ENCODE results near the gene TBL1XR1. TPM values are rescaled to one million over a fixed set of nuclear protein-coding genes. Genes with fewer than 3 reads are reported as not detected.

The TBL1XR1 gene
- total RNA-seq, 4 donors from 2014 or later = 55.6 to 281 (median 102) TPM

GRCh38 chr3:177058648-177059047, 138.6 kb downstream of the TBL1XR1 start:
- no peak for TF ChIP-seq POLR2A (IDR thresholded peaks at IDR 0.05)
- TF ChIP-seq CTCF (IDR thresholded peaks at IDR 0.05) = no peak
- H3K36me3 ChIP-seq = no peaks in the 10 kb centered on the region
- intact Hi-C loops (cut with DNase I; ENCODE audit: low total_unique reads) = no loop called here
- H3K9me3 ChIP-seq = no peaks in the 10 kb centered on the region
- H3K4me1 ChIP-seq = peaks cover 0 to 6% of the 10 kb centered on the region in 2 donors
- no peak for DNase-seq
- H3K27ac ChIP-seq = no peak overlapping the region
- no peak overlapping the region for H3K4me3 ChIP-seq
- no peaks in the 10 kb centered on the region for H3K27me3 ChIP-seq

GRCh38 chr3:177057768-177058167, 139.5 kb downstream of the TBL1XR1 start:
- Histone ChIP-seq H3K9me3 (no peaks in the 10 kb centered on the region), H3K27me3 (no peaks in the 10 kb centered on the region), H3K36me3 (no peaks in the 10 kb centered on the region), H3K4me3 (no peak overlapping the region), H3K4me1 (peaks cover 0 to 6% of the 10 kb centered on the region in 2 donors), H3K27ac (no peak overlapping the region)
- DNase-seq = no peak
- intact Hi-C loops (cut with DNase I; ENCODE audit: low total_unique reads) = no loop called here
- TF ChIP-seq CTCF (IDR thresholded peaks at IDR 0.05) = no peak

- no peak for TF ChIP-seq POLR2A (IDR thresholded peaks at IDR 0.05)
- TF ChIP-seq CTCF (IDR thresholded peaks at IDR 0.05) = no peak
- peaks cover 0 to 6% of the 10 kb centered on the region in 2 donors for H3K4me1 ChIP-seq
- H3K9me3 ChIP-seq = no peaks in the 10 kb centered on the region
- H3K36me3 ChIP-seq = no peaks in the 10 kb centered on the region
- no peak overlapping the region for H3K4me3 ChIP-seq
- intact Hi-C loops (cut with DNase I; ENCODE audit: low total_unique reads) = no loop called here
- no peaks in the 10 kb centered on the region for H3K27me3 ChIP-seq
- H3K27ac ChIP-seq = no peak overlapping the region
- DNase-seq = no peak
These were observed 140.4 kb downstream of the TBL1XR1 start for GRCh38 chr3:177056927-177057326.

- no peaks in the 10 kb centered on the region for H3K27me3 ChIP-seq
- TF ChIP-seq CTCF (IDR thresholded peaks at IDR 0.05) (no peak), POLR2A (IDR thresholded peaks at IDR 0.05) (no peak)
- no peaks in the 10 kb centered on the region for H3K36me3 ChIP-seq
- no peak overlapping the region for H3K4me3 ChIP-seq
- intact Hi-C loops (cut with DNase I; ENCODE audit: low total_unique reads) = no loop called here
- DNase-seq = no peak
- H3K4me1 ChIP-seq = peaks cover 0 to 6% of the 10 kb centered on the region in 2 donors
- peak overlapping the region; percentile 1 to 2 for H3K27ac ChIP-seq
- no peaks in the 10 kb centered on the region for H3K9me3 ChIP-seq
These were observed 141.4 kb downstream of the TBL1XR1 start for GRCh38 chr3:177055605-177056571.

GRCh38 chr3:177053107-177053506, 144.2 kb downstream of the TBL1XR1 start:
- Histone ChIP-seq H3K27ac (peak overlapping the region in 1 of 2 donors; percentile 16), H3K36me3 (no peaks in the 10 kb centered on the region), H3K4me3 (no peak overlapping the region), H3K4me1 (peaks cover 0 to 8% of the 10 kb centered on the region in 2 donors), H3K27me3 (no peaks in the 10 kb centered on the region), H3K9me3 (no peaks in the 10 kb centered on the region)
- intact Hi-C loops (cut with DNase I; ENCODE audit: low total_unique reads) = no loop called here
- no peak for TF ChIP-seq POLR2A (IDR thresholded peaks at IDR 0.05)
- no peak for TF ChIP-seq CTCF (IDR thresholded peaks at IDR 0.05)
- no peak for DNase-seq
